Nephron (organoid): ENCODE results near the gene PHAF1.
"Not testable (repeated sequence)": the region's sequence is repeated elsewhere in the genome, so short reads cannot be mapped to it uniquely, and the experiment has no call there.

Source experiments
- H3K27ac Mint-ChIP-seq, 3 experiments: 2 replicates each; pipeline ENCODE4 v1.8.0; 2020; ENCODE audit warnings: mixed read lengths in 3 of 3, mild to moderate bottlenecking in 2 of 3, moderate library complexity in 1 of 3
- H3K27me3 Mint-ChIP-seq: 2 replicates; pipeline ENCODE4 v1.8.0; 2021; ENCODE audit warnings: low read depth, mild to moderate bottlenecking, moderate library complexity, mixed read lengths
- H3K36me3 Mint-ChIP-seq: 2 replicates; pipeline ENCODE4 v1.8.0; 2020; ENCODE audit warnings: low read depth, mixed read lengths
- H3K4me1 Mint-ChIP-seq: 2 replicates; pipeline ENCODE4 v1.8.0; 2020; ENCODE audit warnings: mixed read lengths
- H3K4me3 Mint-ChIP-seq, 3 experiments: 2 replicates each; pipeline ENCODE4 v1.8.0; 2020; ENCODE audit warnings: mild to moderate bottlenecking in 3 of 3, mixed read lengths in 3 of 3, moderate library complexity in 2 of 3
- H3K9me3 Mint-ChIP-seq: 2 replicates; pipeline ENCODE4 v1.8.0; 2020; ENCODE audit warnings: mixed read lengths
- CTCF ChIP-seq, 3 experiments: fragments of 200-600 bp; sonication (generic); IDR thresholded peaks; one replicate each; pipeline ENCODE4 v1.5.0; 2021; ENCODE audit warnings: antibody characterized with exemption in 3 of 3; ENCODE audit not compliant: unreplicated experiment in 3 of 3

Gene PHAF1

GRCh38 chr16:67114793-67115192 lies 5.1 kb downstream of the PHAF1 start:
- TF ChIP-seq CTCF (IDR thresholded peaks at IDR 0.05; ENCODE audit: unreplicated experiment in 3 of 3), result no peak
- Mint-ChIP-seq H3K4me3 (no peak overlapping the region), H3K27me3 (no peaks in the 10 kb centered on the region), H3K9me3 (no peaks in the 10 kb centered on the region), H3K27ac (no peak overlapping the region), H3K36me3 (peaks cover 15% of the 10 kb centered on the region), H3K4me1 (peaks cover 20% of the 10 kb centered on the region)

- H3K27ac Mint-ChIP-seq, result no peak overlapping the region
- H3K4me1 Mint-ChIP-seq, result peaks cover 20% of the 10 kb centered on the region
- H3K9me3 Mint-ChIP-seq, result no peaks in the 10 kb centered on the region
- H3K4me3 Mint-ChIP-seq, result no peak overlapping the region
- peaks cover 19% of the 10 kb centered on the region for H3K36me3 Mint-ChIP-seq
- no peaks in the 10 kb centered on the region for H3K27me3 Mint-ChIP-seq
- TF ChIP-seq CTCF (IDR thresholded peaks at IDR 0.05; ENCODE audit: unreplicated experiment in 3 of 3), result no peak
Measured at GRCh38 chr16:67115639-67116038, 5.9 kb downstream of the PHAF1 start.

- H3K27me3 Mint-ChIP-seq, result no peaks in the 10 kb centered on the region
- no peak overlapping the region for H3K27ac Mint-ChIP-seq
- peaks cover 13% of the 10 kb centered on the region for H3K4me1 Mint-ChIP-seq
- H3K36me3 Mint-ChIP-seq, result peaks cover 22% of the 10 kb centered on the region
- no peak for TF ChIP-seq CTCF (IDR thresholded peaks at IDR 0.05; ENCODE audit: unreplicated experiment in 3 of 3)
- H3K4me3 Mint-ChIP-seq, result no peak overlapping the region
- no peaks in the 10 kb centered on the region for H3K9me3 Mint-ChIP-seq
Measured at GRCh38 chr16:67116388-67117311, 6.9 kb downstream of the PHAF1 start.

GRCh38 chr16:67117716-67118115 lies 8.0 kb downstream of the PHAF1 start:
- no peak for TF ChIP-seq CTCF (IDR thresholded peaks at IDR 0.05; ENCODE audit: unreplicated experiment in 3 of 3)
- no peaks in the 10 kb centered on the region for H3K27me3 Mint-ChIP-seq

GRCh38 chr16:67120025-67120424 lies 10.3 kb downstream of the PHAF1 start:
- TF ChIP-seq CTCF (IDR thresholded peaks at IDR 0.05; ENCODE audit: unreplicated experiment in 3 of 3), result no peak
- Mint-ChIP-seq H3K9me3 (no peaks in the 10 kb centered on the region), H3K36me3 (peaks cover 33% of the 10 kb centered on the region), H3K27me3 (no peaks in the 10 kb centered on the region), H3K4me3 (no peak overlapping the region), H3K4me1 (peaks cover 4% of the 10 kb centered on the region), H3K27ac (no peak overlapping the region)

More at GRCh38 chr16:67117716-67118115, 8.0 kb downstream of the PHAF1 start:
- Mint-ChIP-seq H3K27ac (no peak overlapping the region), H3K4me3 (no peak overlapping the region), H3K36me3 (peaks cover 22% of the 10 kb centered on the region), H3K4me1 (peaks cover 4% of the 10 kb centered on the region), H3K9me3 (no peaks in the 10 kb centered on the region)

GRCh38 chr16:67122799-67123198 lies 13.1 kb downstream of the PHAF1 start:
- H3K4me3 Mint-ChIP-seq, H3K9me3 Mint-ChIP-seq, H3K27ac Mint-ChIP-seq, H3K27me3 Mint-ChIP-seq: not testable (repeated sequence)
- peaks cover 44% of the 10 kb centered on the region for H3K36me3 Mint-ChIP-seq
- H3K4me1 Mint-ChIP-seq, result peaks cover 16% of the 10 kb centered on the region
